Activated naive CD8-positive, alpha-beta T cell treated with anti-CD3 and anti-CD28 coated beads, Interleukin-2, amount 10 ng/mL, durations not matched to agents 7 days and 5 days (primary cell): ENCODE data around the gene ESYT2. TPM values are rescaled to one million over a fixed set of nuclear protein-coding genes. Genes with fewer than 3 reads are reported as not detected.
A peak's percentile ranks its signal among the peaks of the same experiment; 100 is the strongest.
"Not testable (repeated sequence)": the region's sequence is repeated elsewhere in the genome, so short reads cannot be mapped to it uniquely, and the experiment has no call there.

Source experiments
- ATAC-seq: fragments of 150-1000 bp; cut with Tn5 transposase; one replicate; pipeline ENCODE4 v1.10.0; 2021; ENCODE audit warnings: low read depth, moderate library complexity
- POLR2A ChIA-PET: fragments of 350-600 bp; sonication (Branson Sonifier 250); formaldehyde crosslinking; loops from one replicate; lab custom pipeline; 2021; ENCODE audit warnings: antibody characterized with exemption; lab: Charles Lee
- DNase-seq: peaks from one replicate; pipeline ENCODE4 v3.0.0; 2021
- H3K27ac Mint-ChIP-seq: one replicate; pipeline ENCODE4 v1.8.0; 2022; ENCODE audit warnings: mild to moderate bottlenecking, mixed read lengths
- H3K27me3 Mint-ChIP-seq: one replicate; pipeline ENCODE4 v1.8.0; 2022; ENCODE audit warnings: mild to moderate bottlenecking, moderate library complexity, mixed read lengths
- H3K36me3 Mint-ChIP-seq: one replicate; pipeline ENCODE4 v1.8.0; 2021; ENCODE audit warnings: mild to moderate bottlenecking, mixed read lengths
- H3K4me1 Mint-ChIP-seq: one replicate; pipeline ENCODE4 v1.8.0; 2021; ENCODE audit warnings: mixed read lengths
- H3K4me3 Mint-ChIP-seq: one replicate; pipeline ENCODE4 v1.8.0; 2022; ENCODE audit warnings: mild to moderate bottlenecking, moderate library complexity, mixed read lengths
- H3K9me3 Mint-ChIP-seq: one replicate; pipeline ENCODE4 v1.8.0; 2021; ENCODE audit warnings: mixed read lengths
- total RNA-seq, 2 experiments: library from RNA; stranded (reverse); gene quantifications; one replicate each; pipeline ENCODE4 v1.2.3, GENCODE V29; 2021

ESYT2 gene
- total RNA-seq, 2 experiments from 2014 or later: 93.9 to 94.2 TPM

DNA sequence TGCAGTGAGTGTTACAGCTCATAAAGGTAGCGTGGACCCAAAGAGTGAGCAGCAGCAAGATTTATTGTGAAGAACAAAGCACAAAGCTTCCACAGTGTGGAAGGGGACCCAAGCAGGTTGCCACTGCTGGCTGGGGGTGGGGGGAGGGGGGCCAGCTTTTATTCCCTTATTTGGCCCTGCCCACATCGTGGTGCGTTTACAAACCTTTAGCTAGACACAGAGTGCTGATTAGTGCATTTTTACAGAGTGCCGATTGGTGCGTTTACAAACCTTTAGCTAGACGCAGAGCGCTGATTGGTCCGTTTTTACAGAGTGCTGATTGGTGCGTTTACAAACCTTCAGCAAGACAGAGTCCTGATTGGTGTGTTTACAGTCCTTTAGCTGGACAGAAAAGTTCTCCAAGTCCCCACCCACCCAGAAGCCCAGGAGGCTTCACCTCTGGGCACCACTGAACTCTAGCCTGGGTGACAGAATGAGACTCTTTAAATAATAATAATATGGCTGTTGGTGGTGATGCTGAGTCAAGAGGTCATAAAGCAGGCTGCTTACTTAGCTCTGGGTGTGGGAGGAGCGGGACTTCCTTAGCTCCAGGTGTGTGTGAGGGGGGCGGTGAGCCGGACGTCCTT is 33.8 kb upstream of the ESYT2 start:
- ATAC-seq (peak; percentile 70), DNase-seq (peak; percentile 48)
- not testable (repeated sequence) for H3K9me3 Mint-ChIP-seq, H3K27me3 Mint-ChIP-seq, H3K36me3 Mint-ChIP-seq
- H3K4me1 Mint-ChIP-seq: peaks cover 53% of the 10 kb centered on the region
- POLR2A ChIA-PET: interaction anchor here (0.6 to 2.5 kb wide), 13 partner anchors 9 to 189 kb away, joined by 3 to 15 read pairs (median 8); partner anchors contain the start of genes ESYT2 and NCAPG2
- H3K4me3 Mint-ChIP-seq: peak overlapping the region; percentile 85
- H3K27ac Mint-ChIP-seq: peak overlapping the region; percentile 92

- Mint-ChIP-seq H3K4me1 (peaks cover 55% of the 10 kb centered on the region), H3K36me3 (peaks cover 4% of the 10 kb centered on the region), H3K9me3 (no peaks in the 10 kb centered on the region), H3K27ac (peak overlapping the region; percentile 92), H3K27me3 (no peaks in the 10 kb centered on the region), H3K4me3 (peak overlapping the region; percentile 85)
- no peak for DNase-seq
- POLR2A ChIA-PET: interaction anchor here (1.4 to 2.5 kb wide), 5 partner anchors 14 to 157 kb away, joined by 4 to 15 read pairs (median 12); partner anchors contain the start of gene NCAPG2
- no peak for ATAC-seq
Observed at GRCh38 chr7:158861936-158862704, 32.8 kb upstream of the ESYT2 start.

DNA sequence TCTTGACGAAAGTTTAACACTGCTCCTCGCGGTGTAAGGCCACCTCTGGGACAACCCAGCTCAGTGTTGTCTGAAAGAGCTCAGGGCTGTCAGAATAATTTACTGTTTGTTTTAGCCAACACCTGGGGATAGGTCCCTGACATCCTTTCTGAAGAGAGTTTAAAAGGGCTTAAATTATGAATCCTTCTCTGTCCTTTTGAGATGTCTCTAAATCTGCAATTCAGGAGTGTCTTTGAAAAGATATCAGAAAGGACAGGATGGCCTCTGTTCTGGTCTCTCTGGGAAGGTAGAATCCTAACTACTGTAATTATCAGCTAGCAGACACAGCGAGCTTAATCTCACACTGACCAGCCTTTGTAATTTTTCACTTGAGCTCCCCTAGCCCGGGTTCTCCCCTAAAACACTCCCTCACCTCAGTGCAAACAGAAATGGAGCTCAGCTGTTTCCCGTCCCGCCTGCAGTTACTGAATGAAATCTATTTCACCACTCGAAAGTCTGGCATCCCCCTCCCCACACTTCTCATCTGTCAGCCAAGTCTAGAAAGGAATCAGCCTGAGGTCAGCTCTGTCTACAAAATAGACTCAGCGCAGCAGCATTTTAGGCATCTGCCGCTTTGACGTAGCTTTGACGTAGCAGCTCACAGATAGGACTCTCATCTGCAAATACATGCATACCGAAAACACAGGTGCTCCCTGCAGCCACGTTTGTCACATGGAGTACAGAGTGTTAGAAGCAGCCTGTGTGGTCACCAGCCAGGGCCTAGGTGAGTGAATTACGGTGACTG is 31.9 kb upstream of the ESYT2 start:
- H3K9me3 Mint-ChIP-seq: no peaks in the 10 kb centered on the region
- DNase-seq (no peak), ATAC-seq (no peak)
- H3K4me1 Mint-ChIP-seq: peaks cover 54% of the 10 kb centered on the region
- H3K27me3 Mint-ChIP-seq: no peaks in the 10 kb centered on the region
- POLR2A ChIA-PET: interaction anchor here (1.2 to 1.3 kb wide), 2 partner anchors 31 to 156 kb away, joined by 4 read pairs; partner anchors contain the start of gene NCAPG2
- peak overlapping the region; percentile 23 for H3K27ac Mint-ChIP-seq
- H3K4me3 Mint-ChIP-seq: no peak overlapping the region
- peaks cover 2% of the 10 kb centered on the region for H3K36me3 Mint-ChIP-seq

- no peak for ATAC-seq
- POLR2A ChIA-PET: interaction anchor here (0.5 to 1.6 kb wide), 6 partner anchors 13 to 156 kb away, joined by 3 to 5 read pairs (median 4); partner anchors contain the start of gene NCAPG2
- no peak overlapping the region for H3K4me3 Mint-ChIP-seq
Observed at GRCh38 chr7:158860394-158860793, 31.1 kb upstream of the ESYT2 start.

DNA sequence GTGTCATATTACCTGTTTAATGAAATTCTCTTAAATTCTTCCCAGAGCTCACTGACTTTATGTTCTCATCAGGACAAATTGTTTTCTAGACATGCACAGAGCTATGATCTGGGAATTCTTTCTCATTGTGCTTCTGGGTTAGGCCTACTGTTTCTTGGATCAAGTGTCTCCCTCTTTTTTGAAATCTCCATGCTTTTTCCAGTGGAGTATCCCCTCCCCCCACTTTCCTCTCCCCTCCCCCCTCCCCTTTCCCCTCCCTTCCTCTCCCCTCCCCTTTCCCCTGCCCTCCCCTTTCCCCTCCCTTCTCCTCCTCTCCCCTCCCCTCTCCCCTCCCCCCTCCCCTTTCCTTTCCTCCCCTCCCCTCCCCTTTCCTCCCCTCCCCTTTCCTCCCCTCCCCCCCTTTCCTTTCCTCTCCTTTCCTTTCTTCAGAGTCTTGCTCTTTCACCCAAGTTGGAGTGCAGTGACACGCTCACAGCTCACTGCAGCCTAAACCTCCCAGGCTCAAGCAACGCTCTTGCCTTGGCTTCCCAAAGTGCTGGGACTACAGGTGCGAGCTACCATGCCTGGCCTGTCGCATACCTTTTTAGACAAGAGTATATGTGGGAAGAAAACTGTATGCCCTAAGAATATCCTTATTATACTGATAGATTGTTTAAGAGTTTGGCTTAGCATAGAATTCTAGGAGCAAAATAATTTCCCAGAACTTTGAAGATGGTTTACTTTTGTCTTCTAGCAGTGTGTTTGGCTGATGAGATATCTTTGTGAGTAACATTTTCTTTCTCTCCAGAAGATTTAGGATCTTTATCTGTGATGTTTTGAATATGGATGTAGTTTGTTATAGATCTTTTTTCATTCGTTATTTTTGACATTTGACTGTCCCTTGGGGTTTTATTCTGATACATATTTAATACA is 29.5 kb upstream of the ESYT2 start:
- Mint-ChIP-seq H3K4me3 (peak overlapping the region; percentile 78), H3K36me3 (peaks cover 2% of the 10 kb centered on the region), H3K27ac (peak overlapping the region; percentile 76), H3K9me3 (no peaks in the 10 kb centered on the region), H3K27me3 (no peaks in the 10 kb centered on the region), H3K4me1 (peaks cover 42% of the 10 kb centered on the region)
- no peak for ATAC-seq
- no peak for DNase-seq
- POLR2A ChIA-PET: interaction anchor here (0.5 to 1.6 kb wide), 9 partner anchors 9 to 250 kb away, joined by 3 to 10 read pairs (median 4); partner anchors contain the start of gene NCAPG2

More at GRCh38 chr7:158860394-158860793, 31.1 kb upstream of the ESYT2 start:
- H3K36me3 Mint-ChIP-seq: peaks cover 2% of the 10 kb centered on the region
- H3K4me1 Mint-ChIP-seq: peaks cover 56% of the 10 kb centered on the region
- H3K27ac Mint-ChIP-seq: no peak overlapping the region
- no peaks in the 10 kb centered on the region for H3K9me3 Mint-ChIP-seq
- DNase-seq: no peak
- H3K27me3 Mint-ChIP-seq: no peaks in the 10 kb centered on the region

GRCh38 chr7:158856883-158857668 is 27.8 kb upstream of the ESYT2 start:
- H3K27me3 Mint-ChIP-seq: no peaks in the 10 kb centered on the region
- peak overlapping the region; percentile 95 for H3K4me3 Mint-ChIP-seq
- ATAC-seq: no peak
- DNase-seq: no peak
- no peaks in the 10 kb centered on the region for H3K9me3 Mint-ChIP-seq
- POLR2A ChIA-PET: interaction anchor here (1.8 to 2.3 kb wide), 4 partner anchors 10 to 152 kb away, joined by 5 to 7 read pairs (median 6); partner anchors contain the start of gene NCAPG2
- H3K36me3 Mint-ChIP-seq: peaks cover 2% of the 10 kb centered on the region
- H3K27ac Mint-ChIP-seq: peak overlapping the region; percentile 54
- peaks cover 28% of the 10 kb centered on the region for H3K4me1 Mint-ChIP-seq

DNA sequence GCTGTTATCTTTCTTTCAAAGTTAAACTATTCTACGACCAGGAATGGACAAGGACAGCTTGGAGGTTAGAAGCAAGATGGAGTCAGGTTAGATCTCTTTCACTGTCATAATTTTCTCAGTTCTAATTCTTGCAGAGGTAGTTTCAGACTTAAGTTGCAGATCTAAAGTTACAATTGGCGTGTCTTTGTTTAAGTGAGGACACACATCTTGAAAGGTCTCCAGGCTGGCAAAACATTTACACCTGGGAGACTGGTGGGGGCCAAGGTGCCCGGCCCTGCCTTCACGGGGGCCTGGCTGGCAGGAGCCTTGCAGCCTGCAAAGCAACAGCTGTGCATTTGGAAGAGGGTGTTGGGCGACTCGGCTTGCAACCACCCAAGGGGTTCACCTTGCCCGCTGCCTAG is 25.4 kb upstream of the ESYT2 start:
- Mint-ChIP-seq H3K27me3 (no peaks in the 10 kb centered on the region), H3K36me3 (peaks cover 2% of the 10 kb centered on the region), H3K4me1 (peaks cover 20% of the 10 kb centered on the region), H3K9me3 (no peaks in the 10 kb centered on the region), H3K27ac (peak overlapping the region; percentile 43), H3K4me3 (peak overlapping the region; percentile 36)
- ATAC-seq (no peak), DNase-seq (no peak)
- POLR2A ChIA-PET: interaction anchor here (2.3 kb wide), 1 partner anchor 7 kb away, joined by 6 read pairs; no protein-coding TSS in a partner anchor

- Mint-ChIP-seq H3K4me1 (peaks cover 20% of the 10 kb centered on the region), H3K27me3 (no peaks in the 10 kb centered on the region), H3K9me3 (peaks cover 6% of the 10 kb centered on the region), H3K36me3 (peaks cover 12% of the 10 kb centered on the region), H3K27ac (no peak overlapping the region), H3K4me3 (no peak overlapping the region)
- no peak for DNase-seq
- POLR2A ChIA-PET: interaction anchor here (1.5 to 1.6 kb wide), 2 partner anchors 13 to 22 kb away, joined by 5 to 6 read pairs; no protein-coding TSS in a partner anchor
- ATAC-seq: no peak
Observed at GRCh38 chr7:158850545-158851102, 21.3 kb upstream of the ESYT2 start.

GRCh38 chr7:158849768-158850544 is 20.6 kb upstream of the ESYT2 start:
- Mint-ChIP-seq H3K27me3 (no peaks in the 10 kb centered on the region), H3K4me1 (peaks cover 20% of the 10 kb centered on the region), H3K9me3 (peaks cover 6% of the 10 kb centered on the region), H3K27ac (no peak overlapping the region), H3K4me3 (no peak overlapping the region), H3K36me3 (peaks cover 12% of the 10 kb centered on the region)
- no peak for ATAC-seq
- DNase-seq: no peak
- POLR2A ChIA-PET: interaction anchor here (1.5 to 1.6 kb wide), 2 partner anchors 14 to 21 kb away, joined by 5 to 6 read pairs; no protein-coding TSS in a partner anchor

- POLR2A ChIA-PET: interaction anchor here (1.5 to 1.6 kb wide), 2 partner anchors 14 to 21 kb away, joined by 5 to 6 read pairs; no protein-coding TSS in a partner anchor
- peak overlapping the region; percentile 28 for H3K27ac Mint-ChIP-seq
Observed at GRCh38 chr7:158849442-158849767, 20.1 kb upstream of the ESYT2 start.

More at GRCh38 chr7:158849442-158849767, 20.1 kb upstream of the ESYT2 start:
- Mint-ChIP-seq H3K9me3 (peaks cover 6% of the 10 kb centered on the region), H3K27me3 (no peaks in the 10 kb centered on the region), H3K4me3 (no peak overlapping the region), H3K36me3 (peaks cover 12% of the 10 kb centered on the region), H3K4me1 (peaks cover 23% of the 10 kb centered on the region)
- no peak for ATAC-seq
- no peak for DNase-seq
